GM12878 (cell line): ENCODE measurements around the gene CFAP300. TPM values are rescaled to one million over a fixed set of nuclear protein-coding genes. Genes with fewer than 3 reads are reported as not detected.

ENCODE experiments used
- ATAC-seq: fragments of 200-7000 bp; cut with Tn5 transposase; 3 replicates; pipeline ENCODE4 v1.9.1; 2020; ENCODE audit warnings: mild to moderate bottlenecking, moderate library complexity
- BruUV-seq: library from RNA; stranded (reverse); fragments of 400-500 nt; replicated peaks from 2 replicates; lab custom pipeline; 2021; lab: Mats Ljungman, UMichigan
- CTCF ChIA-PET: fragments of 300-600 bp; sonication (Branson Sonifier 250); formaldehyde crosslinking; extraction: SDS; loops from one replicate; lab custom pipeline; 2021; ENCODE audit warnings: inconsistent platforms; lab: Yijun Ruan, JAX
- POLR2A ChIA-PET: fragments of 350-600 bp; formaldehyde crosslinking; extraction: SDS; loops from one replicate; lab custom pipeline; 2021; ENCODE audit warnings: inconsistent platforms; lab: Charles Lee
- RAD21 ChIA-PET: fragments of 300-600 bp; sonication (Branson Sonifier 250); formaldehyde crosslinking; loops from one replicate; lab custom pipeline; 2023; ENCODE audit warnings: antibody characterized with exemption; ENCODE audit not compliant: unreplicated experiment; lab: Charles Lee
- SMC1A ChIA-PET: fragments of 300-600 bp; sonication (Branson Sonifier 250); formaldehyde crosslinking; loops from one replicate; lab custom pipeline; 2023; ENCODE audit not compliant: unreplicated experiment, uncharacterized antibody; lab: Charles Lee
- DNase-seq: peaks from one replicate; pipeline ENCODE4 v3.0.0-alpha.2; 2011; ENCODE audit warnings: low read depth, low spot score
- FAIRE-seq: peaks from 3 replicates; lab custom pipeline; 2011; peaks lifted over from hg19 to GRCh38; lab: Jason Lieb, UNC
- H2AFZ ChIP-seq: 2 replicates; pipeline ENCODE4 v1.6.0; 2011; ENCODE audit warnings: low read depth, low read length, control low read depth; ENCODE audit not compliant: control insufficient read depth
- H3K27ac ChIP-seq: 2 replicates; pipeline ENCODE4 v1.5.1; 2011; ENCODE audit warnings: control low read depth; ENCODE audit not compliant: control insufficient read depth, insufficient read depth
- H3K27me3 ChIP-seq, 2 experiments: replicated peaks in 1 of 2; 2 replicates each; pipeline versions ENCODE4 v1.6.0 to v1.6.1; 2011; ENCODE audit warnings: low read length in 1 of 2; ENCODE audit not compliant: control insufficient read depth in 2 of 2, insufficient read depth in 2 of 2
- H3K36me3 ChIP-seq, 2 experiments: 2 replicates each; pipeline ENCODE4 v1.5.1; 2011; ENCODE audit warnings: low read length in 1 of 2; ENCODE audit not compliant: control insufficient read depth in 2 of 2, insufficient read depth in 2 of 2
- H3K4me1 ChIP-seq: 2 replicates; pipeline ENCODE4 v1.6.1; 2011; ENCODE audit warnings: mild to moderate bottlenecking, low read length, moderate library complexity, mixed read lengths; ENCODE audit not compliant: control insufficient read depth, insufficient read depth
- H3K4me2 ChIP-seq: 2 replicates; pipeline ENCODE4 v1.6.0; 2011; ENCODE audit warnings: control low read depth; ENCODE audit not compliant: control insufficient read depth, insufficient read depth
- H3K4me3 ChIP-seq: fragments of 200-600 bp; sonication (generic); 2 replicates; pipeline ENCODE4 v1.5.1; 2016
- H3K79me2 ChIP-seq: 2 replicates; pipeline ENCODE4 v1.6.0; 2011; ENCODE audit warnings: low read length; ENCODE audit not compliant: control insufficient read depth, insufficient read depth
- H3K9ac ChIP-seq: 2 replicates; pipeline ENCODE4 v1.8.0; 2011; ENCODE audit warnings: low read length, control low read depth, mixed read lengths; ENCODE audit not compliant: control insufficient read depth, insufficient read depth
- H3K9me3 ChIP-seq: replicated peaks from 3 replicates; pipeline ENCODE4 v1.5.1; 2011; ENCODE audit warnings: mild to moderate bottlenecking, low read length; ENCODE audit not compliant: control insufficient read depth, insufficient read depth
- H4K20me1 ChIP-seq: 2 replicates; pipeline ENCODE4 v1.6.0; 2011; ENCODE audit not compliant: control insufficient read depth, insufficient read depth
- CREM ChIP-seq: IDR thresholded peaks from 2 replicates; pipeline ENCODE4 v1.6.1; 2014; ENCODE audit warnings: antibody characterized with exemption, low read depth
- EP300 ChIP-seq, 2 experiments: fragments of 150-350 bp in 1 of 2; IDR thresholded peaks; 2 replicates each; pipeline ENCODE4 v1.6.1; 2011 to 2012; ENCODE audit warnings: low read depth in 2 of 2, low read length in 2 of 2, borderline replicate concordance in 1 of 2, improper control_type of control experiment in 1 of 2, inconsistent platforms in 1 of 2; ENCODE audit not compliant: control insufficient read depth in 1 of 2
- FOXK2 ChIP-seq: fragments of 450-650 bp; IDR thresholded peaks from 2 replicates; pipeline ENCODE4 v1.6.1; 2017; ENCODE audit warnings: mild to moderate bottlenecking, moderate library complexity
- MAX ChIP-seq: IDR thresholded peaks from 2 replicates; pipeline ENCODE4 v1.6.1; 2012; ENCODE audit warnings: low read depth, low read length, improper control_type of control experiment
- RAD51 ChIP-seq: fragments of 450-650 bp; IDR thresholded peaks from 2 replicates; pipeline ENCODE4 v1.6.1; 2016; ENCODE audit warnings: moderate library complexity, mild to moderate bottlenecking, inconsistent platforms
- RBBP5 ChIP-seq: fragments of 200-600 bp; sonication (generic); conservative IDR thresholded peaks from 2 replicates; pipeline ENCODE4 v1.6.1; 2016
- SMC3 ChIP-seq: IDR thresholded peaks from 2 replicates; pipeline ENCODE4 v1.6.1; 2011; ENCODE audit warnings: low read length, improper control_type of control experiment, borderline replicate concordance
- TAF1 ChIP-seq: IDR thresholded peaks from 2 replicates; pipeline ENCODE4 v1.6.1; 2011; ENCODE audit warnings: mild to moderate bottlenecking, low read depth, low read length, borderline replicate concordance
- ZBED1 ChIP-seq: IDR thresholded peaks from 2 replicates; pipeline ENCODE4 v1.6.1; 2016; ENCODE audit warnings: borderline replicate concordance
- ZNF207 ChIP-seq: fragments of 450-650 bp; IDR thresholded peaks from 2 replicates; pipeline ENCODE4 v1.6.1; 2014; ENCODE audit warnings: antibody characterized with exemption, mild to moderate bottlenecking, borderline replicate concordance
- ZNF622 ChIP-seq: fragments of 450-650 bp; IDR thresholded peaks from 2 replicates; pipeline ENCODE4 v1.6.1; 2017; ENCODE audit warnings: mild to moderate bottlenecking, inconsistent platforms
- WGBS: methylation state at CpG from one replicate; pipeline ENCODE4 v1.1.6; 2016; ENCODE audit warnings: low lambda C conversion rate; ENCODE audit not compliant: insufficient replicate concordance, insufficient coverage; ENCODE audit errors: missing lambda C conversion rate; 5-methylcytosine and 5-hydroxymethylcytosine counted together
- in situ Hi-C: fragments of 300-500 bp; cut with MboI; formaldehyde crosslinking; loops from 9 replicates; pipeline ENCODE4 v1.14.3; 2018; ENCODE audit warnings: mixed read lengths
- intact Hi-C: fragments of 100-400 bp; cut with micrococcal nuclease; formaldehyde crosslinking; loops from one replicate; pipeline ENCODE4 v1.14.2; 2022; ENCODE audit not compliant: unreplicated experiment
- polyA plus RNA-seq, 11 experiments: library from polyadenylated mRNA; depleted of rRNA in 4 of 11; unstranded in 6 of 11; stranded (reverse) in 5 of 11; fragments of >200 nt; fragmentation: Nextera tagmentation in 4 of 11; fragmentation: Illumina TruSeq in 1 of 11; extraction: Ambion mirVana in 4 of 11; extraction: Trizol in 1 of 11; gene quantifications; 1 replicate in 1 of 11; 2 replicates in 10 of 11; pipeline versions ENCODE4 v1.2.1 to v1.2.3, GENCODE V29; 2011 to 2016; ENCODE audit warnings: inconsistent platforms in 2 of 11, missing spikeins in 2 of 11, low read depth in 1 of 11
- total RNA-seq, 4 experiments: library from RNA; depleted of rRNA in 3 of 4; stranded (reverse); fragments of >200 nt in 3 of 4; fragmentation: Illumina TruSeq in 1 of 4; extraction: Trizol in 1 of 4; gene quantifications; 2 replicates each; pipeline versions ENCODE4 v1.2.1 to v1.2.3, GENCODE V29; 2013 to 2021

Gene CFAP300
- total and polyA plus RNA-seq, 10 of the 15 experiments (the other 5 are each of a cell fraction or from before 2014, with no cell fraction given), result not detected

GRCh38 chr11:102006835-102007566, 40.2 kb upstream of the CFAP300 start:
- no peak for FAIRE-seq
- no peak for TF ChIP-seq ZNF622
- no peak for TF ChIP-seq SMC3
- no peak for TF ChIP-seq RBBP5
- TF ChIP-seq CREM, result no peak
- no peak for TF ChIP-seq ZBED1
- TF ChIP-seq EP300 (IDR thresholded peaks at IDR 0.05; ENCODE audit: borderline replicate concordance in 1 of 2, control insufficient read depth in 1 of 2, low read depth in 2 of 2, low read length in 2 of 2), result no peak
- no peak for TF ChIP-seq FOXK2
- TF ChIP-seq MAX, result no peak
- no peak for TF ChIP-seq TAF1
- TF ChIP-seq RAD51, result no peak
- no peak for TF ChIP-seq ZNF207
- no peaks in the 10 kb centered on the region for H3K9me3 ChIP-seq
- no peak for ATAC-seq
- ChIA-PET RAD21 (interaction anchor here (1.0 to 4.0 kb wide), 8 partner anchors 80 to 660 kb away, joined by 3 to 49 read pairs (median 5); no protein-coding TSS in a partner anchor), SMC1A (interaction anchor here (1.0 to 3.8 kb wide), 14 partner anchors 8 to 660 kb away, joined by 3 to 45 read pairs (median 4); no protein-coding TSS in a partner anchor), POLR2A (no interaction called here), CTCF (interaction anchor here (0.6 to 4.1 kb wide), 29 partner anchors 9 to 658 kb away, joined by 3 to 110 read pairs (median 4); no protein-coding TSS in a partner anchor)
- intact Hi-C loops (loop anchor here (1.0 to 5.0 kb wide), 2 partner anchors 147 to 570 kb away; no protein-coding TSS in a partner anchor), in situ Hi-C loops (loop anchor here (10.0 kb wide), 1 partner anchor 142 kb away; no protein-coding TSS in a partner anchor)
- H2AFZ ChIP-seq, result no peak overlapping the region
- H3K79me2 ChIP-seq, result no peaks in the 10 kb centered on the region
- H3K4me3 ChIP-seq, result no peak overlapping the region
- no peaks in the 10 kb centered on the region for H3K36me3 ChIP-seq
- H3K4me1 ChIP-seq, result no peaks in the 10 kb centered on the region
- H3K4me2 ChIP-seq, result no peak overlapping the region
- 0 out of 4 replicates have a peak, but pooled peaks cover 0 to 4% of the 10 kb centered on the region in 2 experiments for H3K27me3 ChIP-seq
- no TSS peak for BruUV-seq
- H4K20me1 ChIP-seq, result no peaks in the 10 kb centered on the region
- 78% methylated on average over 7 of the region's 7 CpGs for WGBS
- no peak for DNase-seq
- no peak overlapping the region for H3K27ac ChIP-seq
- H3K9ac ChIP-seq, result no peak overlapping the region
